Measurements from ENCODE around the gene TMEM183A.
"Not testable (repeated sequence)": the region's sequence is repeated elsewhere in the genome, so short reads cannot be mapped to it uniquely, and the experiment has no call there.

TMEM183A gene

DNA sequence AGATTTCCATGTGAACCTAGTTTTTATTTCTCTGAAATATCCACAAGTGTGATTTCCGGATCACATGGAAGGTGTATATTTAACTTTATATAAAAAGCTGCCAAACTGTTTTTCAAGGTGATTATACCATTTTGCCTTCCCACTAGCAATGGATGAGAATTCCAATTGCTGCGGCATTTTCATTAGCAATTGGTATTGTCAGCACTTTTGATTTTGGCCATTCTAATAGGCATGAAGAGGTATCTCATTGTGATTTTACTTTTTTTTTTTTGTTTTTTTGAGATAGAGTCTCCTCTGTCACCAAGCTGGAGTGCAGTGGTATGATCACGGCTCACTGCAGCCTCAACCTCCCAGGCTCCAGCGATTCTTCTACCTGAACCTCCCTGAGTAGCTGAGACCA is 35.1 kb upstream of the TMEM183A start:
- no peak overlapping the region for H3K4me3 ChIP-seq (ENCODE audit: low read depth, low read length)
- DNase-seq (ENCODE audit: low read depth, low spot score) = no peak
- TF ChIP-seq, protein P1, sequence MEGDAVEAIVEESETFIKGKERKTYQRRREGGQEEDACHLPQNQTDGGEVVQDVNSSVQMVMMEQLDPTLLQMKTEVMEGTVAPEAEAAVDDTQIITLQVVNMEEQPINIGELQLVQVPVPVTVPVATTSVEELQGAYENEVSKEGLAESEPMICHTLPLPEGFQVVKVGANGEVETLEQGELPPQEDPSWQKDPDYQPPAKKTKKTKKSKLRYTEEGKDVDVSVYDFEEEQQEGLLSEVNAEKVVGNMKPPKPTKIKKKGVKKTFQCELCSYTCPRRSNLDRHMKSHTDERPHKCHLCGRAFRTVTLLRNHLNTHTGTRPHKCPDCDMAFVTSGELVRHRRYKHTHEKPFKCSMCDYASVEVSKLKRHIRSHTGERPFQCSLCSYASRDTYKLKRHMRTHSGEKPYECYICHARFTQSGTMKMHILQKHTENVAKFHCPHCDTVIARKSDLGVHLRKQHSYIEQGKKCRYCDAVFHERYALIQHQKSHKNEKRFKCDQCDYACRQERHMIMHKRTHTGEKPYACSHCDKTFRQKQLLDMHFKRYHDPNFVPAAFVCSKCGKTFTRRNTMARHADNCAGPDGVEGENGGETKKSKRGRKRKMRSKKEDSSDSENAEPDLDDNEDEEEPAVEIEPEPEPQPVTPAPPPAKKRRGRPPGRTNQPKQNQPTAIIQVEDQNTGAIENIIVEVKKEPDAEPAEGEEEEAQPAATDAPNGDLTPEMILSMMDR (IDR thresholded peaks at IDR 0.05; ENCODE audit: low read depth, low read length) = no peak
- in situ Hi-C loops (cut with HindIII; ENCODE audit: low sequenced_read_pairs) = no loop called here

DNA sequence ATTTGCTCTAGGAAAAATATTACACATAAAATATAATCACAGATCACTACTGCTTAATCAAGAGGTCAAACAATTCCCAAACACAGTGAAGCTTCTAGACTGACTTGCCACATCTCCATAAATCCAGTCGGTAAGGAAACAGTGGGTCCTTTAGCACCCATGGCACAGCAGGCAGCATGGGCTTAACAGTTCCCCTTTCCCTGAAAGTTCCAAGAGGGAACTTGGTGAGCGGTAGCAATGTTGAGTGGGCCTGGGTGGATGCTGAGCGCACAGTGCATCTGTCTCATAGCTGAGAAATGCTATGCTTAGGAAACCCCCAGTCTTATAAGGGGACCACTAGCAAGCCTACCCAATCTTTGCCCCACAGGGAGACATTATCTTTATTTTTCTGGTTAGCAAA is 32.3 kb upstream of the TMEM183A start:
- no peak overlapping the region for H3K4me3 ChIP-seq (ENCODE audit: low read depth, low read length)

DNA sequence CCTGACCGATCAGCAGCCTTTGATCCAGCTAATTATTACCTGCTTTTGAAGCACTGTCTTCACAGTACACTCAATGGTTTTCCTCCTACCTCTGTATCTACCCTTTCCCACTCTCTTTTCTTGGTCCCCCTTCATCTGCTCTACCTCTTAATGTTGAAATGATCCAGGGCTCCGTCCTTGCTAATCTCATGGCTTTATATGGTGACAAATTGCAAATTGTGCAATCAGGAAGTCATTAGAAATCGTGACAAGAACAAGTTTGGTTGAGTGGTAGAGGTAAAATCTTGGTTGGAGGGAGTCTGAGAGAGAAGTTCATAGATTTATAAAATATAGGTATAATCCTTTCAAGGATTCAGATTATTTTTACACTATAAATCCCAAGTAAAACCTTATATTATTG is 30.5 kb upstream of the TMEM183A start:
- in situ Hi-C loops (cut with HindIII; ENCODE audit: low sequenced_read_pairs) = no loop called here

More for the DNA sequence above, 32.3 kb upstream of the TMEM183A start:
- in situ Hi-C loops (cut with HindIII; ENCODE audit: low sequenced_read_pairs) = no loop called here
- TF ChIP-seq, protein P1 (IDR thresholded peaks at IDR 0.05; ENCODE audit: low read depth, low read length) = no peak
- no peak for DNase-seq (ENCODE audit: low read depth, low spot score)

DNA sequence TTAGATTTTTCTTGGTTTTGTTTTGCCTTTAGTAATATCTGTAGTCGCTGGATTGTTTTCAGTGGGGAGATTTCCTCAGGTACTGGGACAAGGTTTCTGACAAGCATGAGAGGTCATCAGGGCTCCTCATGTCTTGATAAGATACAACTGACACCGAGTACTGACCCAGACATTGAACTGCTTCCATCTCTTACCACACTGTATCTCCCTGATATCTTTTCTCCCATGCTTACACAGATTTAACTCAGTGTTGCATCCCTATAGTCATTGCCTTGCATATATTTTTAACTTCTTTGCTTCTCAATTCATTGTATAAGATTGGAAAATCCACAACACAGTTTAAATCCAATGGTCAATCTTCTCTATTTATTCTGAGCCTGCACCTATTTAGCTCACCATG is 27.7 kb upstream of the TMEM183A start:
- H3K4me3 ChIP-seq (ENCODE audit: low read depth, low read length) = no peak overlapping the region
- in situ Hi-C loops (cut with HindIII; ENCODE audit: low sequenced_read_pairs) = no loop called here
- TF ChIP-seq, protein P1 (IDR thresholded peaks at IDR 0.05; ENCODE audit: low read depth, low read length) = no peak
- DNase-seq (ENCODE audit: low read depth, low spot score) = no peak

More for the DNA sequence above, 30.5 kb upstream of the TMEM183A start:
- DNase-seq (ENCODE audit: low read depth, low spot score) = no peak
- no peak overlapping the region for H3K4me3 ChIP-seq (ENCODE audit: low read depth, low read length)
- TF ChIP-seq, protein P1 (IDR thresholded peaks at IDR 0.05; ENCODE audit: low read depth, low read length) = no peak

DNA sequence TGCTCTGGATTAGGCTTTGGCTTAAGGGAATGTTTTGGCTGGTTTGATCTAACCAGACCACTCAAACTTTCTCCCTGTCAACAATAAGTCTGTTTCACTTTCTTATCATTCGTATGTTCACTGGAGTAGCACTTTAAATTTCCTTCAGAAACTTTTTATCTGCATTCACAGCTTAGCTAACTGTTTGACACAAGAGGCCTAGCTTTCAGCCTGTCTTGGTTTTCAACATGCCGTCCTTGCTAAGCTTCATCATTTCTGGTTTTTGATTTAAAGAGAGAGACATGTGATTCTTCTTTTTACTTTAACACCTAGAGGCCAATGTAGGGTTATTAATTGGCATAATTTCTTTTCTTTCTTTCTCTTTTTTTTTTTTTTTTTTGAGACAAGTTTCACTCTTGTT is 25.2 kb upstream of the TMEM183A start:
- in situ Hi-C loops (cut with HindIII; ENCODE audit: low sequenced_read_pairs) = no loop called here
- DNase-seq (ENCODE audit: low read depth, low spot score) = no peak
- TF ChIP-seq, protein P1 (IDR thresholded peaks at IDR 0.05; ENCODE audit: low read depth, low read length) = no peak
- no peak overlapping the region for H3K4me3 ChIP-seq (ENCODE audit: low read depth, low read length)

DNA sequence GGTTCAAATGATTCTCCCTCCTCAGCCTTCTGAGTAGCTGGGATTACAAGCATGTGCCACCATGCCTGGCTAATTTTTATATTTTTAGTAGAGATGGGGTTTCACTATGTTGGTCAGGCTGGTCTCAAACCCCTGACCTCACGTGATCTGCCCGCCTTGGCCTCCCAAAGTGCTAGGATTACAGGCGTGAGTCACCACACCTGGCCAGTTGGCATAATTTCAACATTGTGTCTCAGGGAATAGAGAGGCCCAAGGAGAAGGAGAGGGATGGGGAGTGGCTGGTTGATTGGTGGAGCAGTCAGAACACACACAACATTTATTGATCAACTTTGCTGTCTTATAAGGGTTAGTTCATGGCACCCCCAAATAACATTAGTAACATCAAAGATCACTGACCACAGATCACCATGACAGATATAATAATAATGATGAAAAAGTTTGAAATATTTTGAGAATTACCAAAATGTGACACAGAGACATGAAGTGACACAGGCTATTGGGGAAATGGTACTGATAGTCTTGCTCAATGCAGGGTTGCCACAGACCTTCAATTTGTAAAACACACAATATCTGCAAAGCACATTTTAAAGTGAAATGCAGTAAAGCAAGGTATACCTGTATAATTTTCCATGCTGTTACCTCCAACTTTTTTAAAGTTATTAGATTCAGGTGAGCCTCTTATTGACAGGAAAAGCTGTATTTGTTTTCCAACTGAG is 24.3 kb upstream of the TMEM183A start:
- in situ Hi-C loops (cut with HindIII; ENCODE audit: low sequenced_read_pairs) = no loop called here
- no peak for DNase-seq (ENCODE audit: low read depth, low spot score)
- TF ChIP-seq, protein P1 (IDR thresholded peaks at IDR 0.05; ENCODE audit: low read depth, low read length) = no peak
- no peak overlapping the region for H3K4me3 ChIP-seq (ENCODE audit: low read depth, low read length)

DNA sequence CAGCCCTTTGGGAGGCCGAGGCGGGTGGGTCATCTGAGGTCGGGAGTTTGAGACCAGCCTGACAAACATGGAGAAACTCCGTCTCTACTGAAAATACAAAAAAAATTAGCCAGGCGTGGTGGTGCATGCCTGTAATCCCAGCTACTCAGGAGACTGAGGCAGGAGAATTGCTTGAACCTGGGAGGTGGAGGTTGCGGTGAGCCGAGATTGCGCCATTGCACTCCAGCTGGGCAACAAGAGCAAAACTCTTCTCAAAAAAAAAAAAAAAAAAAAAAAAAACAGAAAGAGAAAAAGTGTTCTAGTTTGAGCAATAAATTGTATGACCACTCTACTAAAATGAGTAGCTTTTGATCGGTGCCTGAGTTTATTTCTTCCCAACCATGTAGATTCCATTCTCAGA is 21.1 kb upstream of the TMEM183A start:
- in situ Hi-C loops (cut with HindIII; ENCODE audit: low sequenced_read_pairs); DNase-seq (ENCODE audit: low read depth, low spot score); H3K4me3 ChIP-seq (ENCODE audit: low read depth, low read length): not testable (repeated sequence)
